ENCODE results near the gene EXOC6B. TPM values are rescaled to one million over a fixed set of nuclear protein-coding genes. Genes with fewer than 3 reads are reported as not detected.

EXOC6B gene
- total and polyA plus RNA-seq, 10 of the 15 experiments (the other 5 are each of a cell fraction or from before 2014, with no cell fraction given): 0.23 to 2.2 (median 1.2) TPM

DNA sequence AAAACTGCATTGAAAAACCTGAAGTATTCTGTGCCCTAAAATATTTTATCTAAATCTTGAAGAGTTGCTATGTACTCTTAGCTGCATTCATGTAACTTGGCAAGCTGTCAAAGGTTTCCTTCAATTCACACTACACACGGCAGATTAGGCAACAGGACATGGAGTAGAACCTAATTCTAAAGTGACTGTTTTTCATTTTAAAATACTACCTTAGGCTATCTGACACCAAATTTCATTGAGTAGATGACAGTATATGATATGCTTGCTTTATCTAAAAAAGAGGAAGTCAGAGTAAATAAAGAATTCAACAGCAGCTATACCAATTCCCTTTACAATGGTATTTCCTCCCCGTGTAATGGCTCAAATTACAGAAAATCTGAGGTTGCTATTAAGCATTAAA is 45.4 kb downstream of the EXOC6B start:
- FAIRE-seq: no peak
- H3K9me3 ChIP-seq (replicated peaks; ENCODE audit: control insufficient read depth, insufficient read depth, low read length): no peaks in the 10 kb centered on the region
- H3K27me3 ChIP-seq (replicated peaks in 1 of 2; ENCODE audit: control insufficient read depth in 2 of 2, insufficient read depth in 2 of 2, low read length in 1 of 2): no peaks in the 10 kb centered on the region
- TF ChIP-seq, protein P1, sequence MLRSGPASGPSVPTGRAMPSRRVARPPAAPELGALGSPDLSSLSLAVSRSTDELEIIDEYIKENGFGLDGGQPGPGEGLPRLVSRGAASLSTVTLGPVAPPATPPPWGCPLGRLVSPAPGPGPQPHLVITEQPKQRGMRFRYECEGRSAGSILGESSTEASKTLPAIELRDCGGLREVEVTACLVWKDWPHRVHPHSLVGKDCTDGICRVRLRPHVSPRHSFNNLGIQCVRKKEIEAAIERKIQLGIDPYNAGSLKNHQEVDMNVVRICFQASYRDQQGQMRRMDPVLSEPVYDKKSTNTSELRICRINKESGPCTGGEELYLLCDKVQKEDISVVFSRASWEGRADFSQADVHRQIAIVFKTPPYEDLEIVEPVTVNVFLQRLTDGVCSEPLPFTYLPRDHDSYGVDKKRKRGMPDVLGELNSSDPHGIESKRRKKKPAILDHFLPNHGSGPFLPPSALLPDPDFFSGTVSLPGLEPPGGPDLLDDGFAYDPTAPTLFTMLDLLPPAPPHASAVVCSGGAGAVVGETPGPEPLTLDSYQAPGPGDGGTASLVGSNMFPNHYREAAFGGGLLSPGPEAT (IDR thresholded peaks at IDR 0.05; ENCODE audit: low read depth): no peak
- TF ChIP-seq EED (IDR thresholded peaks at IDR 0.05; ENCODE audit: low read depth) (no peak), TCF3 (IDR thresholded peaks at IDR 0.05; ENCODE audit: borderline replicate concordance, insufficient read depth, low read depth, low read length) (no peak), SPI1 (IDR thresholded peaks at IDR 0.05; ENCODE audit: borderline replicate concordance, insufficient read depth, low read depth, low read length) (peak; percentile 74), TARDBP (IDR thresholded peaks at IDR 0.05; ENCODE audit: borderline replicate concordance) (no peak), RUNX3 (IDR thresholded peaks at IDR 0.05; ENCODE audit: low read length) (no peak), KAT2A (conservative IDR thresholded peaks at IDR 0.05; ENCODE audit: control insufficient read depth, low read depth, low read length) (no peak)
- TF ChIP-seq, protein P2, sequence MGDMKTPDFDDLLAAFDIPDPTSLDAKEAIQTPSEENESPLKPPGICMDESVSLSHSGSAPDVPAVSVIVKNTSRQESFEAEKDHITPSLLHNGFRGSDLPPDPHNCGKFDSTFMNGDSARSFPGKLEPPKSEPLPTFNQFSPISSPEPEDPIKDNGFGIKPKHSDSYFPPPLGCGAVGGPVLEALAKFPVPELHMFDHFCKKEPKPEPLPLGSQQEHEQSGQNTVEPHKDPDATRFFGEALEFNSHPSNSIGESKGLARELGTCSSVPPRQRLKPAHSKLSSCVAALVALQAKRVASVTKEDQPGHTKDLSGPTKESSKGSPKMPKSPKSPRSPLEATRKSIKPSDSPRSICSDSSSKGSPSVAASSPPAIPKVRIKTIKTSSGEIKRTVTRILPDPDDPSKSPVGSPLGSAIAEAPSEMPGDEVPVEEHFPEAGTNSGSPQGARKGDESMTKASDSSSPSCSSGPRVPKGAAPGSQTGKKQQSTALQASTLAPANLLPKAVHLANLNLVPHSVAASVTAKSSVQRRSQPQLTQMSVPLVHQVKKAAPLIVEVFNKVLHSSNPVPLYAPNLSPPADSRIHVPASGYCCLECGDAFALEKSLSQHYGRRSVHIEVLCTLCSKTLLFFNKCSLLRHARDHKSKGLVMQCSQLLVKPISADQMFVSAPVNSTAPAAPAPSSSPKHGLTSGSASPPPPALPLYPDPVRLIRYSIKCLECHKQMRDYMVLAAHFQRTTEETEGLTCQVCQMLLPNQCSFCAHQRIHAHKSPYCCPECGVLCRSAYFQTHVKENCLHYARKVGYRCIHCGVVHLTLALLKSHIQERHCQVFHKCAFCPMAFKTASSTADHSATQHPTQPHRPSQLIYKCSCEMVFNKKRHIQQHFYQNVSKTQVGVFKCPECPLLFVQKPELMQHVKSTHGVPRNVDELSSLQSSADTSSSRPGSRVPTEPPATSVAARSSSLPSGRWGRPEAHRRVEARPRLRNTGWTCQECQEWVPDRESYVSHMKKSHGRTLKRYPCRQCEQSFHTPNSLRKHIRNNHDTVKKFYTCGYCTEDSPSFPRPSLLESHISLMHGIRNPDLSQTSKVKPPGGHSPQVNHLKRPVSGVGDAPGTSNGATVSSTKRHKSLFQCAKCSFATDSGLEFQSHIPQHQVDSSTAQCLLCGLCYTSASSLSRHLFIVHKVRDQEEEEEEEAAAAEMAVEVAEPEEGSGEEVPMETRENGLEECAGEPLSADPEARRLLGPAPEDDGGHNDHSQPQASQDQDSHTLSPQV (IDR thresholded peaks at IDR 0.05): no peak
- ATAC-seq: peak; percentile 41; the same call in 1 of the 3 replicates
- intact Hi-C loops (cut with micrococcal nuclease; ENCODE audit: unreplicated experiment): no loop called here
- DNase-seq (ENCODE audit: low read depth, low spot score): no peak
- ChIA-PET CTCF (interaction anchor here (1.9 to 2.8 kb wide), 4 partner anchors 10 to 83 kb away, joined by 5 to 13 read pairs (median 7); no protein-coding TSS in a partner anchor), RAD21 (ENCODE audit: unreplicated experiment) (interaction anchor here (1.2 kb wide), 1 partner anchor 11 kb away, joined by 4 read pairs; no protein-coding TSS in a partner anchor), SMC1A (ENCODE audit: uncharacterized antibody, unreplicated experiment) (interaction anchor here (0.9 to 1.7 kb wide), 4 partner anchors 9 to 83 kb away, joined by 3 to 5 read pairs (median 4); no protein-coding TSS in a partner anchor), POLR2A (interaction anchor here (1.6 kb wide), 1 partner anchor 84 kb away, joined by 3 read pairs; no protein-coding TSS in a partner anchor)
- H3K27ac ChIP-seq (ENCODE audit: control insufficient read depth, insufficient read depth): no peak overlapping the region
- no peak overlapping the region for H2AFZ ChIP-seq (ENCODE audit: control insufficient read depth, low read depth, low read length)
- H3K79me2 ChIP-seq (ENCODE audit: control insufficient read depth, insufficient read depth, low read length): no peaks in the 10 kb centered on the region
- no peaks in the 10 kb centered on the region for H3K4me1 ChIP-seq (ENCODE audit: control insufficient read depth, insufficient read depth, low read length)
- H4K20me1 ChIP-seq (ENCODE audit: control insufficient read depth, insufficient read depth): no peaks in the 10 kb centered on the region
- BruUV-seq (replicated peaks): no TSS peak
- 24% methylated on average over 2 of the region's 2 CpGs for WGBS (ENCODE audit: insufficient coverage, insufficient replicate concordance, low lambda C conversion rate, missing lambda C conversion rate)
- H3K36me3 ChIP-seq (ENCODE audit: control insufficient read depth in 2 of 2, insufficient read depth in 2 of 2, low read length in 1 of 2): no peaks in the 10 kb centered on the region
- H3K4me3 ChIP-seq: no peak overlapping the region
- no peak overlapping the region for H3K9ac ChIP-seq (ENCODE audit: control insufficient read depth, insufficient read depth, low read length)
- H3K4me2 ChIP-seq (ENCODE audit: control insufficient read depth, insufficient read depth): no peak overlapping the region
- in situ Hi-C loops (cut with MboI): no loop called here

Measured in GM12878 (cell line).